Uterus (tissue), 2 donors: Measurements from ENCODE around the gene ABHD12B.

ENCODE experiments used
- POLR2A ChIP-seq, 2 donors: fragments of 450-650 bp; IDR thresholded peaks; one replicate each; pipeline ENCODE4 v1.6.1; 2016; ENCODE audit warnings: antibody characterized with exemption in 2 of 2, mild to moderate bottlenecking in 1 of 2, moderate library complexity in 1 of 2
- TF ChIP-seq, protein P1 (sequence below), 4 experiments: fragments of 200-600 bp in 2 of 4; fragments of 450-650 bp in 2 of 4; sonication (generic) in 2 of 4; IDR thresholded peaks; one replicate each; pipeline ENCODE4 v1.5.1; 2016 to 2019; ENCODE audit warnings: antibody characterized with exemption in 4 of 4, mild to moderate bottlenecking in 2 of 4, moderate library complexity in 1 of 4

DNA sequence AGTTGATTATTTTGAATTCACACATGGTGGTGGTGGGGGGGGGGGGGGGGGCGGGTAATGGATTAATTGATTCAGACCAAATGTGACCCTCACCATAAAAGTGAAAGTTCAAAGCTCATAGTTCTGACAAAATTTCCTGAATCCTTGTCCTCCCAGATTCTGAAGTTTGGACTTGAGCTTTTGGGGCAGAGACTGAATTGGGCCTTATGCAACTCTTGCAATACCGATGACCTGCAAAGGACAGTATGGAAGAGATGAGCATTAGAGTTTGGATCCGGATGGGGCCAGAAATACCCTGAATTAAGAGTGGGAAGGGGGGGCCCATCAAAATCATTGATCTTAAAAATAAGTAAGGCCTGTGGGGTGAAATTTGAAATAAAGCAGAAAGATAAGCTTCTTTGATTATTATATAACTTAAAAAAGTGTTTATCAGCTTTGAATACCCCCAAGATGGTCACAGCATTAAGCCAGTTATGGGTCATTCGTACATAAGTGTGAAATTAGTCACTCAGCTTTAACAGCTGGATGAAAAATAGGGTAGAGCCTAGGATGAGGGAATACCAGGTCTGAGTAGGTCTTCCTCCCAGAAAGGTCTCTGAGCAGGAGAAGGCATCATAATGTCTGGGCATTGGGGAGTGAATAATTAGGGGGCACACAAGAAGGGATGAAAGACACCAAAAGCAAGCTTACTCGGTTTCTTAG is 74.5 kb downstream of the ABHD12B start:
- TF ChIP-seq, protein P1, sequence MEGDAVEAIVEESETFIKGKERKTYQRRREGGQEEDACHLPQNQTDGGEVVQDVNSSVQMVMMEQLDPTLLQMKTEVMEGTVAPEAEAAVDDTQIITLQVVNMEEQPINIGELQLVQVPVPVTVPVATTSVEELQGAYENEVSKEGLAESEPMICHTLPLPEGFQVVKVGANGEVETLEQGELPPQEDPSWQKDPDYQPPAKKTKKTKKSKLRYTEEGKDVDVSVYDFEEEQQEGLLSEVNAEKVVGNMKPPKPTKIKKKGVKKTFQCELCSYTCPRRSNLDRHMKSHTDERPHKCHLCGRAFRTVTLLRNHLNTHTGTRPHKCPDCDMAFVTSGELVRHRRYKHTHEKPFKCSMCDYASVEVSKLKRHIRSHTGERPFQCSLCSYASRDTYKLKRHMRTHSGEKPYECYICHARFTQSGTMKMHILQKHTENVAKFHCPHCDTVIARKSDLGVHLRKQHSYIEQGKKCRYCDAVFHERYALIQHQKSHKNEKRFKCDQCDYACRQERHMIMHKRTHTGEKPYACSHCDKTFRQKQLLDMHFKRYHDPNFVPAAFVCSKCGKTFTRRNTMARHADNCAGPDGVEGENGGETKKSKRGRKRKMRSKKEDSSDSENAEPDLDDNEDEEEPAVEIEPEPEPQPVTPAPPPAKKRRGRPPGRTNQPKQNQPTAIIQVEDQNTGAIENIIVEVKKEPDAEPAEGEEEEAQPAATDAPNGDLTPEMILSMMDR (IDR thresholded peaks at IDR 0.05), result no peak
- no peak for TF ChIP-seq POLR2A (IDR thresholded peaks at IDR 0.05)
